ENCODE measurements around the gene GDAP1L1.

GRCh38 chr20:44302736-44303135 lies 55.6 kb downstream of the GDAP1L1 start:
- TF ChIP-seq CTCF (IDR thresholded peaks at IDR 0.05), result no peak
- no peak for TF ChIP-seq POLR2A (IDR thresholded peaks at IDR 0.05)

Data from vagina (tissue), 2 donors.